NCI-H524 (cell line): ENCODE data around the gene CSH1.
"Not testable (repeated sequence)": the region's sequence is repeated elsewhere in the genome, so short reads cannot be mapped to it uniquely, and the experiment has no call there.

ENCODE experiments used
- DNase-seq, 2 experiments: peaks; one replicate each; lab custom pipeline; 2025; lab: John Stamatoyannopoulos, UW

Gene CSH1

GRCh38 chr17:63896524-63897354 lies at the start of gene CSH1:
CSH1 (minus strand) TSS chr17:63896574; CDS start chr17:63896511, 63 bp downstream.
- not testable (repeated sequence) for DNase-seq

- DNase-seq: no peak
Observed at GRCh38 chr17:63945784-63946439, 49.5 kb upstream of the CSH1 start.

GRCh38 chr17:63944736-63945499 lies 48.5 kb upstream of the CSH1 start:
- no peak for DNase-seq

GRCh38 chr17:63943745-63944144 lies 47.4 kb upstream of the CSH1 start:
- no peak for DNase-seq

GRCh38 chr17:63942309-63942985 lies 46.1 kb upstream of the CSH1 start:
- no peak for DNase-seq

GRCh38 chr17:63941751-63942150 lies 45.4 kb upstream of the CSH1 start:
- DNase-seq: no peak

GRCh38 chr17:63941162-63941561 lies 44.8 kb upstream of the CSH1 start:
- no peak for DNase-seq

- no peak for DNase-seq
Observed at GRCh38 chr17:63940584-63940983, 44.2 kb upstream of the CSH1 start.

GRCh38 chr17:63939884-63940283 lies 43.5 kb upstream of the CSH1 start:
- DNase-seq: no peak

GRCh38 chr17:63939401-63939800 lies 43.0 kb upstream of the CSH1 start:
- DNase-seq: no peak

GRCh38 chr17:63937920-63938319 lies 41.5 kb upstream of the CSH1 start:
- no peak for DNase-seq

GRCh38 chr17:63937319-63937718 lies 40.9 kb upstream of the CSH1 start:
- no peak for DNase-seq

GRCh38 chr17:63934183-63935112 lies 38.1 kb upstream of the CSH1 start:
- no peak for DNase-seq

GRCh38 chr17:63933598-63933997 lies 37.2 kb upstream of the CSH1 start:
- DNase-seq: no peak

GRCh38 chr17:63932721-63933120 lies 36.3 kb upstream of the CSH1 start:
- no peak for DNase-seq

GRCh38 chr17:63931981-63932561 lies 35.7 kb upstream of the CSH1 start, which contains the start of gene CD79B:
CD79B (minus strand) TSS chr17:63932331; CDS start chr17:63932261, 70 bp downstream.
- DNase-seq: no peak

- no peak for DNase-seq
Observed at GRCh38 chr17:63930951-63931575, 34.7 kb upstream of the CSH1 start.

- DNase-seq: no peak
Observed at GRCh38 chr17:63929860-63930766, 33.7 kb upstream of the CSH1 start.
